DND-41 (cell line): ENCODE data around the gene TDRD6.

Experiments used
- ATAC-seq: fragments of 200-7000 bp; cut with Tn5 transposase; 3 replicates; pipeline ENCODE4 v1.9.1; 2021; ENCODE audit warnings: low read depth; ENCODE audit not compliant: insufficient read depth
- DNase-seq: peaks from one replicate; pipeline ENCODE4 v3.0.0-alpha.2; 2020
- H2AFZ ChIP-seq: 2 replicates; pipeline ENCODE4 v1.6.0; 2012; ENCODE audit warnings: low read depth, low read length
- H3K27ac ChIP-seq: 2 replicates; pipeline ENCODE4 v1.5.1; 2012; ENCODE audit warnings: low read length, inconsistent platforms
- H3K27me3 ChIP-seq: fragments of 200-600 bp; sonication (generic); 2 replicates; pipeline ENCODE4 v1.6.0; 2012; ENCODE audit warnings: low read length, mild to moderate bottlenecking, inconsistent platforms; ENCODE audit not compliant: insufficient read depth, poor library complexity
- H3K36me3 ChIP-seq: 2 replicates; pipeline ENCODE4 v1.5.1; 2012; ENCODE audit warnings: low read length, inconsistent platforms; ENCODE audit not compliant: insufficient read depth
- H3K4me1 ChIP-seq: 2 replicates; pipeline ENCODE4 v1.5.1; 2012; ENCODE audit warnings: mild to moderate bottlenecking, low read length; ENCODE audit not compliant: insufficient read depth
- H3K4me2 ChIP-seq: 2 replicates; pipeline ENCODE4 v1.6.0; 2012; ENCODE audit warnings: mild to moderate bottlenecking, moderate library complexity, low read length, inconsistent platforms; ENCODE audit not compliant: insufficient read depth
- H3K4me3 ChIP-seq, 2 experiments: fragments of 200-600 bp in 1 of 2; shearing (Covaris generic) in 1 of 2; 2 replicates each; pipeline ENCODE4 v1.5.1; 2012 to 2016; ENCODE audit warnings: inconsistent platforms in 2 of 2, low read length in 2 of 2, mild to moderate bottlenecking in 2 of 2, low read depth in 1 of 2, moderate library complexity in 1 of 2
- H3K79me2 ChIP-seq: 2 replicates; pipeline ENCODE4 v1.6.0; 2012; ENCODE audit warnings: low read length, inconsistent platforms; ENCODE audit not compliant: insufficient read depth
- H3K9ac ChIP-seq: 2 replicates; pipeline ENCODE4 v1.6.0; 2012; ENCODE audit warnings: low read depth, mild to moderate bottlenecking, inconsistent platforms, low read length, moderate library complexity
- H3K9me3 ChIP-seq: 2 replicates; pipeline ENCODE4 v1.5.1; 2012; ENCODE audit warnings: low read length, moderate library complexity, mild to moderate bottlenecking, inconsistent platforms; ENCODE audit not compliant: insufficient read depth, severe bottlenecking
- H4K20me1 ChIP-seq: 2 replicates; pipeline ENCODE4 v1.6.0; 2012; ENCODE audit warnings: low read length; ENCODE audit not compliant: insufficient read depth
- CTCF ChIP-seq: IDR thresholded peaks from 2 replicates; pipeline ENCODE4 v1.5.1; 2012; ENCODE audit warnings: borderline replicate concordance, low read length, moderate library complexity, mild to moderate bottlenecking; ENCODE audit not compliant: poor library complexity, severe bottlenecking; ENCODE audit errors: extremely low read depth
- EZH2 ChIP-seq: IDR thresholded peaks from 3 replicates; pipeline ENCODE4 v1.6.1; 2012; ENCODE audit warnings: borderline replicate concordance, low read depth, mild to moderate bottlenecking, moderate library complexity, low read length, inconsistent platforms; ENCODE audit not compliant: severe bottlenecking

TDRD6 gene

GRCh38 chr6:46651006-46651405 lies 36.7 kb upstream of the TDRD6 start:
- no peak overlapping the region for H3K4me3 ChIP-seq
- H3K4me1 ChIP-seq, result no peaks in the 10 kb centered on the region
- no peak overlapping the region for H3K9ac ChIP-seq
- ATAC-seq (no peak), DNase-seq (no peak)
- no peak overlapping the region for H2AFZ ChIP-seq
- no peaks in the 10 kb centered on the region for H3K79me2 ChIP-seq
- no peaks in the 10 kb centered on the region for H4K20me1 ChIP-seq
- H3K27me3 ChIP-seq, result no peaks in the 10 kb centered on the region
- no peaks in the 10 kb centered on the region for H3K9me3 ChIP-seq
- no peak overlapping the region for H3K27ac ChIP-seq
- H3K4me2 ChIP-seq, result no peak overlapping the region
- TF ChIP-seq EZH2 (no peak), CTCF (no peak)
- no peaks in the 10 kb centered on the region for H3K36me3 ChIP-seq

GRCh38 chr6:46651816-46652215 lies 35.9 kb upstream of the TDRD6 start:
- DNase-seq, result no peak

GRCh38 chr6:46652232-46652602 lies 35.5 kb upstream of the TDRD6 start:
- no peak overlapping the region for H2AFZ ChIP-seq
- ATAC-seq (no peak), DNase-seq (no peak)
- H3K4me1 ChIP-seq, result no peaks in the 10 kb centered on the region
- H3K79me2 ChIP-seq, result no peaks in the 10 kb centered on the region
- TF ChIP-seq EZH2, result no peak
- no peak for TF ChIP-seq CTCF
- H3K36me3 ChIP-seq, result no peaks in the 10 kb centered on the region
- H4K20me1 ChIP-seq, result no peaks in the 10 kb centered on the region
- no peaks in the 10 kb centered on the region for H3K27me3 ChIP-seq
- H3K4me2 ChIP-seq, result no peak overlapping the region
- no peak overlapping the region for H3K9ac ChIP-seq
- H3K9me3 ChIP-seq, result no peaks in the 10 kb centered on the region
- H3K4me3 ChIP-seq, result no peak overlapping the region
- H3K27ac ChIP-seq, result no peak overlapping the region

More at GRCh38 chr6:46651816-46652215, 35.9 kb upstream of the TDRD6 start:
- TF ChIP-seq EZH2 (no peak), CTCF (no peak)
- Histone ChIP-seq H3K4me3 (no peak overlapping the region), H3K36me3 (no peaks in the 10 kb centered on the region), H3K27ac (no peak overlapping the region), H2AFZ (no peak overlapping the region), H3K4me2 (no peak overlapping the region), H4K20me1 (no peaks in the 10 kb centered on the region), H3K79me2 (no peaks in the 10 kb centered on the region), H3K4me1 (no peaks in the 10 kb centered on the region), H3K9ac (no peak overlapping the region), H3K27me3 (no peaks in the 10 kb centered on the region), H3K9me3 (no peaks in the 10 kb centered on the region)
- no peak for ATAC-seq
